ENCODE data around the gene KCNMA1. TPM values are rescaled to one million over a fixed set of nuclear protein-coding genes. Genes with fewer than 3 reads are reported as not detected.

Gene KCNMA1
- total RNA-seq (2.8 and 3.1 TPM in 2 replicates), polyA plus RNA-seq (0.82 and 1.6 TPM in 2 replicates), polyA minus RNA-seq (2.2 and 2.9 TPM in 2 replicates)
- total RNA-seq (2013): 0.82 TPM

GRCh38 chr10:77637532-77638320 is at the start of gene KCNMA1:
Gene KCNMA1, minus strand, starts transcription at chr10:77637808.
- Histone ChIP-seq H3K9ac (ENCODE audit: low read length) (peak within 1 kb of the TSS; percentile 57), H3K4me3 (ENCODE audit: control extremely low read depth in 1 of 5, extremely low read depth in 1 of 5, insufficient read depth in 1 of 5, low read depth in 2 of 5, low read length in 4 of 5) (peak within 1 kb of the TSS in 4 of 5 experiments; percentile 13 to 67 (median 48)), H3K79me2 (ENCODE audit: control insufficient read depth, insufficient read depth, low read length) (no peaks in the 10 kb centered on the region), H3K9me3 (ENCODE audit: control extremely low read depth in 1 of 3, control insufficient read depth in 2 of 3, insufficient read depth in 1 of 3, low read length in 2 of 3) (peaks cover 0 to 3% (median 0%) of the 10 kb centered on the region in 3 donors), H3K4me1 (ENCODE audit: control insufficient read depth in 2 of 2, insufficient read depth in 2 of 2, low read length in 2 of 2) (peaks cover 28% of the 10 kb centered on the region in 2 donors), H4K20me1 (ENCODE audit: control insufficient read depth, insufficient read depth, low read length, poor library complexity, severe bottlenecking) (no peaks in the 10 kb centered on the region), H3K27me3 (replicated peaks in 1 of 4; ENCODE audit: control extremely low read depth in 1 of 4, control insufficient read depth in 3 of 4, insufficient read depth in 4 of 4, low read length in 3 of 4) (peaks cover 0 to 43% (median 22%) of the 10 kb centered on the region in 4 experiments), H3K27ac (ENCODE audit: low read length in 2 of 2) (no peak within 1 kb of the TSS), H3K4me2 (replicated peaks; ENCODE audit: low read depth, low read length, poor library complexity, severe bottlenecking) (peak within 1 kb of the TSS; percentile 80), H2AFZ (ENCODE audit: insufficient read depth, low read depth, low read length, poor library complexity, severe bottlenecking) (peak within 1 kb of the TSS; percentile 70), H3K36me3 (replicated peaks in 1 of 2; ENCODE audit: control extremely low read depth in 1 of 2, control insufficient read depth in 1 of 2, extremely low read depth in 1 of 2, insufficient read depth in 2 of 2, low read length in 1 of 2) (no peaks in the 10 kb centered on the region)
- Mint-ChIP-seq H3K27ac (peak within 1 kb of the TSS; percentile 74), H3K9me3 (ENCODE audit: insufficient read depth) (no peaks in the 10 kb centered on the region), H3K4me3 (peak within 1 kb of the TSS; percentile 87), H3K27me3 (peaks cover 61% of the 10 kb centered on the region), H3K4me1 (peaks cover 26% of the 10 kb centered on the region)
- WGBS (ENCODE audit: insufficient coverage): under 1% methylated on average over 112 of the region's 121 CpGs
- ChIA-PET CTCF (interaction anchor here (18.9 kb wide), 1 partner anchor 470 kb away, joined by 523 read pairs; no protein-coding TSS in a partner anchor), POLR2A (no interaction called here)
- intact Hi-C loops (cut with micrococcal nuclease): loop anchor here (2.0 kb wide), 1 partner anchor 35 kb away; no protein-coding TSS in a partner anchor
- peak; percentile 62 for DNase-seq
- peak; percentile 5 for TF ChIP-seq EZH2 (IDR thresholded peaks at IDR 0.05; ENCODE audit: borderline replicate concordance, insufficient read depth, low read depth, low read length, poor library complexity, severe bottlenecking)
- TF ChIP-seq CTCF (IDR thresholded peaks at IDR 0.05): no peak
- peak; percentile 34 for ATAC-seq (ENCODE audit: low read depth)

Measured in B cell (primary cell).